Gastrocnemius medialis (tissue), 4 donors: ENCODE data around the gene HEY2.

ENCODE experiments used
- POLR2A ChIP-seq, 2 donors: fragments of 450-650 bp; IDR thresholded peaks; one replicate each; pipeline ENCODE4 v1.6.1; 2017; ENCODE audit warnings: antibody characterized with exemption in 2 of 2, mild to moderate bottlenecking in 2 of 2, moderate library complexity in 2 of 2
- TF ChIP-seq, protein P1 (sequence below), 5 experiments: fragments of 450-650 bp in 3 of 5; fragments of 200-600 bp in 2 of 5; sonication (generic) in 2 of 5; IDR thresholded peaks in 4 of 5; conservative IDR thresholded peaks in 1 of 5; 1 replicate in 4 of 5; 2 replicates in 1 of 5; pipeline ENCODE4 v1.5.1; 2016 to 2019; ENCODE audit warnings: antibody characterized with exemption in 5 of 5, mild to moderate bottlenecking in 3 of 5, moderate library complexity in 3 of 5

DNA sequence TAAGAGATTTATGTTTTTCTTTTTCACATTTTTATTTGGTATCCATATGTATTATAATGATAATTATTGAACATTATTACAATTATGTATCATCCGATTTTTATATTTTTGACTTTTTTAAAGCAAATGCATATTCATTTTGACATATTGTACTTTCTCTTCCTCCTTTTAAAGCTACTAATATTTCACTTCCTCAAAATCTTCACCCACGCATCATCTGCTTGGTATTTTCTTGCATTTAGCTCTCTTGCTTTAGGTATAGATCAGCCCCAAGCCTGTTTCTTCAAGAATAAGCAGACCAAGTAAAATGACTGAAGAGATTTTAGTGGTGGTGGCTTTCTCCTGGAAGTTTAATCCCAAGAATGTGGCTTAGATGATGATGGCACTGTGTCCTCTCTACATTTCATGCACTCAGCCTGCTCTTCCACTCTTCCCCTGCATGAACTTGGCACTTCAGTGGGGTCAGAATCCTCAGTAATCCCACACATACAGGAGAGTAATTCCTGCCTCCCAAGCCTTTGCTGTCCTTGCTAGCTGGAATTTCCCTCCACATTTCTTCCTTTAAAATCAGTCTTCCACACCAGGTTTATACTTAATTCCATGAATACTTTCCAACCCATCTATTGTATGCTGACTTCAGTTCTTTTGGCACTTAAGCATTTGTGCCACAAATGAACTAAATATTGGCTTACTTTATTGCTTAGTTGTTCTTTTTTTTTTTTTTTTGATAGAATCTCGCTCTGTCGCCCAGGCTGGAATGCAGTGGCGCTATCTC, 49.5 kb downstream of the HEY2 start:
- TF ChIP-seq, protein P1, sequence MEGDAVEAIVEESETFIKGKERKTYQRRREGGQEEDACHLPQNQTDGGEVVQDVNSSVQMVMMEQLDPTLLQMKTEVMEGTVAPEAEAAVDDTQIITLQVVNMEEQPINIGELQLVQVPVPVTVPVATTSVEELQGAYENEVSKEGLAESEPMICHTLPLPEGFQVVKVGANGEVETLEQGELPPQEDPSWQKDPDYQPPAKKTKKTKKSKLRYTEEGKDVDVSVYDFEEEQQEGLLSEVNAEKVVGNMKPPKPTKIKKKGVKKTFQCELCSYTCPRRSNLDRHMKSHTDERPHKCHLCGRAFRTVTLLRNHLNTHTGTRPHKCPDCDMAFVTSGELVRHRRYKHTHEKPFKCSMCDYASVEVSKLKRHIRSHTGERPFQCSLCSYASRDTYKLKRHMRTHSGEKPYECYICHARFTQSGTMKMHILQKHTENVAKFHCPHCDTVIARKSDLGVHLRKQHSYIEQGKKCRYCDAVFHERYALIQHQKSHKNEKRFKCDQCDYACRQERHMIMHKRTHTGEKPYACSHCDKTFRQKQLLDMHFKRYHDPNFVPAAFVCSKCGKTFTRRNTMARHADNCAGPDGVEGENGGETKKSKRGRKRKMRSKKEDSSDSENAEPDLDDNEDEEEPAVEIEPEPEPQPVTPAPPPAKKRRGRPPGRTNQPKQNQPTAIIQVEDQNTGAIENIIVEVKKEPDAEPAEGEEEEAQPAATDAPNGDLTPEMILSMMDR (IDR thresholded peaks at IDR 0.05 in 4 of 5, conservative IDR thresholded peaks at IDR 0.05 in 1 of 5) = no peak
- no peak for TF ChIP-seq POLR2A (IDR thresholded peaks at IDR 0.05)
